ENCODE results near the gene MOB3A. TPM values are rescaled to one million over a fixed set of nuclear protein-coding genes. Genes with fewer than 3 reads are reported as not detected.
"Not testable (repeated sequence)": the region's sequence is repeated elsewhere in the genome, so short reads cannot be mapped to it uniquely, and the experiment has no call there.

Gene MOB3A
- total and polyA plus RNA-seq, 9 of the 15 experiments (the other 6 are each of a cell fraction or from before 2014, with no cell fraction given) = 1.1 to 24.1 (median 6.0) TPM

GRCh38 chr19:2129022-2129421 lies 32.9 kb upstream of the MOB3A start (continued):
- TF ChIP-seq CHD7 (IDR thresholded peaks at IDR 0.05; ENCODE audit: low read depth, low read length) = no peak
- TF ChIP-seq RAD51 (IDR thresholded peaks at IDR 0.05; ENCODE audit: borderline replicate concordance, low read depth) = no peak
- no peak for TF ChIP-seq SP2 (IDR thresholded peaks at IDR 0.05; ENCODE audit: extremely low read depth, low read depth, low read length, poor library complexity, severe bottlenecking)
- no peak for TF ChIP-seq CEBPB (tag; IDR thresholded peaks at IDR 0.05)
- TF ChIP-seq ZNF212 (CRISPR knock-in tag; IDR thresholded peaks at IDR 0.05) = no peak
- no peak for TF ChIP-seq SMARCB1 (IDR thresholded peaks at IDR 0.05; ENCODE audit: insufficient read length, low read depth)
- no peak for TF ChIP-seq MYC (IDR thresholded peaks at IDR 0.05; ENCODE audit: low read depth, low read length)
- no peak for TF ChIP-seq MYC (CRISPR knock-in tag; IDR thresholded peaks at IDR 0.05; ENCODE audit: borderline replicate concordance, low read depth)
- no peak for TF ChIP-seq PHB (CRISPR knock-in tag; IDR thresholded peaks at IDR 0.05)
- TF ChIP-seq PREB (CRISPR knock-in tag; IDR thresholded peaks at IDR 0.05) = no peak

- H3K4me3 ChIP-seq; H2AFZ ChIP-seq (ENCODE audit: low read depth, low read length); H3K9me3 ChIP-seq (replicated peaks; ENCODE audit: control insufficient read depth, insufficient read depth, low read depth, low read length); H3K9me1 ChIP-seq (ENCODE audit: control insufficient read depth, insufficient read depth, low read length); H4K20me1 ChIP-seq (replicated peaks; ENCODE audit: control insufficient read depth, insufficient read depth, low read length); H3K9ac ChIP-seq (ENCODE audit: insufficient read depth in 1 of 2, low read depth in 2 of 2, low read length in 2 of 2); H3K27me3 ChIP-seq (ENCODE audit: control insufficient read depth in 2 of 2, insufficient read depth in 2 of 2, low read length in 2 of 2); H3K79me2 ChIP-seq (ENCODE audit: control insufficient read depth, insufficient read depth, low read length); H3K4me2 ChIP-seq (ENCODE audit: insufficient read depth, low read length); BruUV-seq (replicated peaks); FAIRE-seq; H3K27ac ChIP-seq (ENCODE audit: extremely low read depth, low read depth, low read length); ATAC-seq; in situ Hi-C loops (cut with MboI); intact Hi-C loops (cut with micrococcal nuclease); DNase-seq (ENCODE audit: extremely low read depth in 1 of 4, low spot score in 3 of 4); POLR2A ChIA-PET: not testable (repeated sequence)
- H3K36me3 ChIP-seq (ENCODE audit: control insufficient read depth, insufficient read depth, low read length) = peaks cover 90% of the 10 kb centered on the region; the same call in 2 of the 3 replicates
- 93% methylated on average over 8 of the region's 34 CpGs for WGBS (ENCODE audit: insufficient coverage, low coverage, missing lambda C conversion rate)
- CTCF ChIA-PET (ENCODE audit: low intra/inter-chr PET ratio) = interaction anchor here (0.5 kb wide), 1 partner anchor 20 kb away, joined by 3 read pairs; no protein-coding TSS in a partner anchor
- H3K4me1 ChIP-seq (replicated peaks in 1 of 2; ENCODE audit: control insufficient read depth in 2 of 2, insufficient read depth in 2 of 2, low read length in 2 of 2) = peaks cover 0 to 18% of the 10 kb centered on the region in 2 experiments; a peak in 1 of 5 replicates
Measured at GRCh38 chr19:2128252-2128651, 32.1 kb upstream of the MOB3A start.

Measured in K562 (cell line).